Effector memory CD4-positive, alpha-beta T cell (primary cell): ENCODE data around the gene SLC27A5.
"Not testable (repeated sequence)": the region's sequence is repeated elsewhere in the genome, so short reads cannot be mapped to it uniquely, and the experiment has no call there.

Experiments used
- DNase-seq, 3 donors: peaks; one replicate each; pipeline ENCODE4 v3.0.0-alpha.2; 2020
- H3K27ac ChIP-seq: 2 replicates; pipeline ENCODE4 v1.7.0; 2013; ENCODE audit warnings: mild to moderate bottlenecking, low read length, moderate library complexity; ENCODE audit not compliant: insufficient read depth, poor library complexity, severe bottlenecking
- H3K27me3 ChIP-seq: replicated peaks from 2 replicates; pipeline ENCODE4 v1.7.0; 2013; ENCODE audit warnings: mild to moderate bottlenecking, low read length; ENCODE audit not compliant: insufficient read depth, control insufficient read depth, poor library complexity, severe bottlenecking
- H3K36me3 ChIP-seq: 2 replicates; pipeline ENCODE4 v1.7.0; 2013; ENCODE audit warnings: mild to moderate bottlenecking, low read length, moderate library complexity; ENCODE audit not compliant: control insufficient read depth, insufficient read depth
- H3K4me1 ChIP-seq: 2 replicates; pipeline ENCODE4 v1.7.0; 2013; ENCODE audit warnings: low read length, mild to moderate bottlenecking; ENCODE audit not compliant: control insufficient read depth, insufficient read depth, poor library complexity, severe bottlenecking
- H3K4me3 ChIP-seq: 2 replicates; pipeline ENCODE4 v1.7.0; 2013; ENCODE audit warnings: low read length, low read depth, mild to moderate bottlenecking; ENCODE audit not compliant: insufficient read depth, poor library complexity, severe bottlenecking
- H3K9me3 ChIP-seq: 2 replicates; pipeline ENCODE4 v1.7.0; 2013; ENCODE audit warnings: mild to moderate bottlenecking, low read length, moderate library complexity; ENCODE audit not compliant: control insufficient read depth

The SLC27A5 gene

GRCh38 chr19:58513213-58513693 is 1.5 kb upstream of the SLC27A5 start:
- Histone ChIP-seq H3K27me3 (no peaks in the 10 kb centered on the region), H3K36me3 (peaks cover 16% of the 10 kb centered on the region), H3K27ac (peak overlapping the region; percentile 42), H3K4me3 (no peak overlapping the region), H3K9me3 (no peaks in the 10 kb centered on the region), H3K4me1 (peaks cover 16% of the 10 kb centered on the region)
- DNase-seq, result no peak

DNA sequence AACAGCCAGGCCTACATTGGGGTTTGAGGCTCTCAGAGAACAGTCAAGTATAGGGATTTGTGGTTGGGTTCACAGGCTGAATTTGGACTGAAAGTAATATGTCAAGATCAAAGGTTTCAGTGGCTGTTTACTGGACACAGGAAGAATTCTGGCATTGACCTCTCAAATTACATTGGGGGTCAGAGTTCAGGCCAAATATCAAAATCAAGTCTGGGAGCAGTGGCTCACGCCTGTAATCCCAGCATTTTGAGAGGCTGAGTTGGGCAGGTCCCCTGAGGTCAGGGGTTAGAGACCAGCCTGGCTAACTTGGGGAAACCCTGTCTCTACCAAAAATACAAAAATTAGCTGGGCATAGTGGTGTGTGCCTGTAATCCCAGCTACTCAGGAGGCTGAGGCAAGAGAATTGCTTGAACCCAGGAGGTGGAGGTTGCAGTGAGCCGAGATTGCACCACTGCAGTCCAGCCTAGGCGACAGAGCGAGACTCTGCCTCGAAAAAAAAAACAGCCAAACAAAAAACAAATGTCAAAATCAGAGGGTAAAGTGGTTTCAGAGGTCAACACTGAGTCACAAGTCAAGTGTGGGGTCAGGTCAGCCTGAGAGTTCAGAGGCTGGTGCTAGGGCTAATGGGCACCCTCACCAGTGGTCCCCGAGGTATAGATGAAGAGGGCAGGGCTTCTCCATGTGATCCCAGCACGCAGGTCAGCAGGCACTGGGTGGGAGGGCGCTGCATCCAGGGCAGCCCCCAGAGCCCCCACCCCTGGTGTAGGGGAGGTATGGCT is 1.5 kb downstream of the SLC27A5 start:
- H3K36me3 ChIP-seq, result no peaks in the 10 kb centered on the region
- no peaks in the 10 kb centered on the region for H3K27me3 ChIP-seq
- H3K9me3 ChIP-seq, result no peaks in the 10 kb centered on the region
- H3K4me3 ChIP-seq, result no peak overlapping the region
- H3K27ac ChIP-seq, result no peak overlapping the region
- DNase-seq, result no peak
- H3K4me1 ChIP-seq, result peaks cover 12% of the 10 kb centered on the region

DNA sequence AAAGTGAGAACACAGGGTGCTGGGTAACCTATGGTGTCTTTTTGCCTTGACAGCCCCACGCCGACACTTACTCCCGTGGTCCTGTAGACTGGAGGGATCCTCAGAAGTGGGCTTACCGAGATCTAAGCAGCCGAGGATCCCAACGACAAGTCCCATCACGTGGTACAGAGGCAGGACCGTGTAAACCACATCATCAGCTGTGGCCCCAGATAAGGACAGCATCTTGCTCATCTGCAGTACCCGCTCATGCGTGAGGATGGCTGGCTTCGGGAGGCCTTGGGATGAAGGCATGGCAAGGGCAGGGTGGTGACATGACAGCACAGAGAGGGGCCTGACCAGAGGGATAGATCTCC is 2.1 kb downstream of the SLC27A5 start:
- Histone ChIP-seq H3K4me1 (peaks cover 11% of the 10 kb centered on the region), H3K9me3 (no peaks in the 10 kb centered on the region), H3K27me3 (no peaks in the 10 kb centered on the region), H3K36me3 (no peaks in the 10 kb centered on the region), H3K27ac (no peak overlapping the region), H3K4me3 (no peak overlapping the region)
- no peak for DNase-seq

DNA sequence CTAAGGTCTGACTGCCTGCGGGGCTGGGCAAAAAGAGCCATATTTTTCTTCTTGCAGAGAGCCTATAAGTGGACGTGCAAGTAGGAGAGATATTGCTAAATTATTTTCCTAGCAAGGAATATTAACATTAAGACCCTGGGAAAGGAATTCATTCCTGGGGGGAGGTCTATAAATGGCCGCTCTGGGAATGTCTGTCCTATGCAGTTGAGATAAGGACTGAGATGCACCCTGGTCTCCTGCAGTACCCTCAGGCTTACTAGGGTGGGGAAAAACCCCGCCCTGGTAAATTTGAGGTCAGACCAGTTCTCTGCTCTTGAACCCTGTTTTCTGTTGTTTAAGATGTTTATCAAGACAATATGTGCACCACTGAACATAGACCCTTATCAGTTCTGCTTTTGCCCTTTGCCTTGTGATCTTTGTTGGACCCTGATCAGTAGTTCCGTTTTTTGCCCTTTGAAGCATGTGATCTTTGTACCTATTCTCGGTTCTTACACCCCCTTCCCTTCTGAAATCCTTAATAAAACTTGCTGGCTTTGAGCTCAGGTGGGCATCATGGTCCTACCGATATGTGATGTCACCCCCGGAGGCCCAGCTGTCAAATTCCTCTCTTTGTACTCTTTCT is 4.1 kb downstream of the SLC27A5 start:
- H3K9me3 ChIP-seq, H3K4me3 ChIP-seq, DNase-seq, H3K27ac ChIP-seq, H3K4me1 ChIP-seq, H3K36me3 ChIP-seq, H3K27me3 ChIP-seq: not testable (repeated sequence)

- Histone ChIP-seq H3K27me3 (no peaks in the 10 kb centered on the region), H3K9me3 (no peaks in the 10 kb centered on the region), H3K36me3 (no peaks in the 10 kb centered on the region), H3K4me3 (no peak overlapping the region), H3K4me1 (peaks cover 12% of the 10 kb centered on the region), H3K27ac (no peak overlapping the region)
- DNase-seq, result no peak
These were observed 11.6 kb downstream of the SLC27A5 start for GRCh38 chr19:58500242-58500641.

- peak overlapping the region; percentile 35 for H3K27ac ChIP-seq
These were observed 12.5 kb downstream of the SLC27A5 start for GRCh38 chr19:58499021-58499927.

DNA sequence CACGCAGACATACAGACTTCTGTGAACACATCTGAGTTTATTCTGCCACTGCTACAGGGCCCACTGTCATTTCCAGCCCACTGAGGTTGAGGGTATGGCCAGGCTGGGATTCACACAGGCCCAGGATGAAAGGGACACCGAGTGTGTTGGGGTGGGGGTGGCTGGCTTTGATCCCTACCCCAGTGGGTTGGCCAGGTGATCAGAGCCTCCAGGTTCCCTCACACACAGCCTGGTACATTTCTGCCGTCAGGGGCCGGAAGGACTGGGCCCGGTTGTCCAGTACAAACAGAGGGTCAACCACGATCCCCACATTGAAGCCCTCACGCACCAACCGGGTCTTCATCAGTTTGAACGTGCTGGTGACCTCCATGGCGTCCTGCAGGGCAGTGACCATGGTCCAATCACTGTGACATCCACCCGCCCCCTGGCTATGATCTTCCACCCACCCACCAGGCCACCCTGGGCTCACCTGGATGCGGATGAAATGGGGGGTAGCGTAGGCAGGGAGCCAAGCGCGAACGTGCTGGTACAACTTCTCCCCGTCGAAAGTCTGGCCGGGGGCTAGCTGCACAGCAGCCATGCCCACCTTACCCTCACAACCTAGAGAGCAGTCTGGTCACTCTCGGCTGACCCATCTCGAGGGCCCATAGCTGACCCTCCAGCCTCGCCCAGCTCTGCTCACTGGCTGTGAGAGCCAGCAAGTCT is 13.3 kb downstream of the SLC27A5 start:
- Histone ChIP-seq H3K4me1 (peaks cover 12% of the 10 kb centered on the region), H3K36me3 (no peaks in the 10 kb centered on the region), H3K9me3 (no peaks in the 10 kb centered on the region), H3K27me3 (no peaks in the 10 kb centered on the region), H3K4me3 (peak overlapping the region; percentile 43), H3K27ac (no peak overlapping the region)
- DNase-seq, result no peak

More at GRCh38 chr19:58499021-58499927, 12.5 kb downstream of the SLC27A5 start:
- H3K4me1 ChIP-seq, result peaks cover 12% of the 10 kb centered on the region
- no peaks in the 10 kb centered on the region for H3K9me3 ChIP-seq
- no peaks in the 10 kb centered on the region for H3K36me3 ChIP-seq
- no peaks in the 10 kb centered on the region for H3K27me3 ChIP-seq
- H3K4me3 ChIP-seq, result peak overlapping the region; percentile 43
- peak; percentile 85 to 95 (median 93) for DNase-seq

GRCh38 chr19:58497634-58498170 is 14.1 kb downstream of the SLC27A5 start:
- Histone ChIP-seq H3K27me3 (no peaks in the 10 kb centered on the region), H3K4me1 (peaks cover 12% of the 10 kb centered on the region), H3K4me3 (no peak overlapping the region), H3K36me3 (no peaks in the 10 kb centered on the region), H3K9me3 (no peaks in the 10 kb centered on the region), H3K27ac (no peak overlapping the region)
- DNase-seq, result no peak

- H3K9me3 ChIP-seq, result no peaks in the 10 kb centered on the region
These were observed 19.5 kb downstream of the SLC27A5 start for GRCh38 chr19:58492265-58492664.

More at GRCh38 chr19:58492265-58492664, 19.5 kb downstream of the SLC27A5 start:
- H3K4me3 ChIP-seq, result no peak overlapping the region
- H3K27ac ChIP-seq, result no peak overlapping the region
- DNase-seq, result no peak
- no peaks in the 10 kb centered on the region for H3K36me3 ChIP-seq
- no peaks in the 10 kb centered on the region for H3K27me3 ChIP-seq
- H3K4me1 ChIP-seq, result no peaks in the 10 kb centered on the region
